CD4-positive, alpha-beta T cell treated with Interleukin-4 for 1 hour (primary cell): ENCODE measurements around the gene CLMP.

ENCODE experiments used
- DNase-seq, 2 donors: peaks; one replicate each; pipeline ENCODE4 v3.0.0-alpha.2; 2020 to 2022

Gene CLMP

GRCh38 chr11:123076484-123076883 is 118.6 kb downstream of the CLMP start:
- DNase-seq = no peak

DNA sequence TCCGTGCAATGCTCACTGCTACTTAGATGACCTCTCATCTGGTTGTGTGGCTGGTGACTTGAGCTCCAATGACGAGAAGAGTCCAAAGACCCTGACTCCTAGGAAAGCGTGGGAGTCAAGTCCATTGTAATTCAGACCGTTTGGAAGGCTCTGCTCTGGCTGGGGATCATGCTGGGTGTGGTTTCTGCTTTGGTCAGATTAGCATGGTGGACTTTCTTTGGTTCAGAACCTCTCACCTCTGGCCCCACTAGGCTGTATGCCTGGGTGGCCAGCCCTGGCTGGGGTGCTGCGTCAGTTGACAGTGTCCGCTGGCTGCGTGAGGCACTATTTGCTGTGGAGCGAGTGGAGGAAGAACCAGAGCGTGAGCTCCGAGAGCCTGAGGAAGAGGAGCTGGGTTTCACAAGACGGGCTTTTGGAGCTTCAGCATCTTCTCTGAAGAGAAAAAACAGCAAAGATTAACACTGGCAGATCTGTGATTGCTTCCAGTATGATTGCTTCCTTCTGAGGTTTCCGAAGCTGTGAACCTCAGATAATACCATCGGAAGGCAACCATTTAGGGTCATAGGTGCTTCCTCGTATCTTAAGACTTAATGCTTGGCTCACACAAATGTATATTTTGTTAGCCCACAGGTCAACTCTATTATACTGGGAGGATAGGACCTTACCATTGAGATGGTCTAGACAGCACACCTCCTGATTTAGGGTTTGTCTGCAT is 121.5 kb downstream of the CLMP start:
- no peak for DNase-seq

- DNase-seq = peak in 1 of 2 donors; percentile 32
Observed at GRCh38 chr11:123072762-123073161, 122.3 kb downstream of the CLMP start.

DNA sequence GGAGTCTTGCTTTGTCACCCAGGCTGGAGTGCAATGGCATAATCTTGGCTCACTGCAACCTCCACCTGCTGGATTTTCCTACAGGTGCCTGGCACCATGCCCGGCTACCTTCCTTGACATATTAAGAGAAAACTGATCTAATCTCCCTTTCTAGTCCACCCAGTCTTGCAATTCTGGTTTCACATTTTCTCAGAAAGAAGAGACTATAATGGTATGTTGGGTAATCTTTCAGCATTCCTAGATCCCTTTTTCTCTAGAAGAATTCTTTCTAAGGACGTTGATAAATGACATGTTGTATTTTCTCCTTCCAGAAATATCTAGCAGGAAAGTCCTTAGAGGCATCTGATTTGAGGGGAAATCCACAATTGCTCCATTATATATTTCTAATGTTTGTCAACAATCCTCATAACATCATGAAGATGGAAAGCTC is 122.7 kb downstream of the CLMP start:
- DNase-seq = no peak

DNA sequence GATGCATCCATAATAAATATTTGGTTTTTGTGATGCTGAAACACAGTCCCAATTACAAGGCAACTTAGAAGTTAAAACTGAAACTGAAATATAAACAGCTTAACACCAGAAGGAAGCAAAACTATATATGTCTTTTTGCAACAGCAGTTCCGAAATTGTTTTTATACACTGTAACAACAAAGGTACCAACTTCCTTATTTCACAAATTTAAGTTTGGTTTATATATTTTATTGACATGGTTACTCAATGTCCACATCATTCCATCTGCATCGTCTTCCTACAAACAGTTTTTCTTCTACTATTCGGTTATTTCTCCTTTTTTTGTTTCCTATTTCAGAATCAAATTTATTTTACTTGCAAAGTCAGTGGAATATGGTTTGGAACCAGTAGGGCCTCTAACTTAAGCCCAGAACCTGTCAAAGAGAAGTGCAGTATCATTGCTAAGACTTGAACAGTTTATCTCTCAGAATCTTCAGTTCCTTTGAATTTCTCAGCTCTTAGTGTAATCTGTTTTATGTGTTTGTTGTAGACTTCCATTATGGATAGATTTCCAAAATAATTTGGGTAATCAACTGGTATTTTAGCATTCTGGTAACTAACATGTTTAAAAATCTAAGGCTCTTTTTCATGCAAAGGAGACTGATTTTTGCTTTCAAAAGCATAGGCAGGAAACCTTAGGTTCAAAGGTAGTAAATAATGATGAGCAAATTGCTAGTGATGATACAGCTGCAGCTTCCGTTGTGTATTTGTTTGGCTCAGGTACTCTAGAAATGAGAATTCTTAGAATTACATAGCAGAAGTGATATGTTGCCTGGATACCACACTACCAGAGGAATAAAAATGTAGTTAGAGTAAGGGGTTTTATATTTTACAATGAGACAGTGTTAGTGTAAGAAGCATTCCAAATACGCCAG is 124.9 kb downstream of the CLMP start:
- peak; percentile 51 to 89 for DNase-seq

DNA sequence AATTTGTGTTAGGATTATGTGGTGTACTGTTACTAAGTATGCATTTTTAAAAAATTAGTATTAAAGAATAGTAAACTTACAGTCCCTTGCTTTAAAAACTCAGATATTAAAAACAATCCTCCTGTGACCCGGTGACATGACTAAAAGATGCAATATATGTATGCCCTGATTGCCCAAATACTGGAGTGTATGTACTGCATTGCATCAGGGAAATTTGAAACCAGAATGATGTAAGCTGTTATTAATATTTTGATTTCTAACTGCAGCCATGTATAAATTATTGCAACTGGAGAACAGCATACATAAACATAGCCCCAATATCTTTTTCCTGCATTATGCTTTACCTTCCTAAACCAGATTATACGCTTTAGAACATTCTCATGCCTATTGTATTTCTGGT is 129.4 kb downstream of the CLMP start:
- DNase-seq = no peak

- peak in 1 of 2 donors; percentile 74 for DNase-seq
Observed at GRCh38 chr11:123063826-123064657, 131.0 kb downstream of the CLMP start.

DNA sequence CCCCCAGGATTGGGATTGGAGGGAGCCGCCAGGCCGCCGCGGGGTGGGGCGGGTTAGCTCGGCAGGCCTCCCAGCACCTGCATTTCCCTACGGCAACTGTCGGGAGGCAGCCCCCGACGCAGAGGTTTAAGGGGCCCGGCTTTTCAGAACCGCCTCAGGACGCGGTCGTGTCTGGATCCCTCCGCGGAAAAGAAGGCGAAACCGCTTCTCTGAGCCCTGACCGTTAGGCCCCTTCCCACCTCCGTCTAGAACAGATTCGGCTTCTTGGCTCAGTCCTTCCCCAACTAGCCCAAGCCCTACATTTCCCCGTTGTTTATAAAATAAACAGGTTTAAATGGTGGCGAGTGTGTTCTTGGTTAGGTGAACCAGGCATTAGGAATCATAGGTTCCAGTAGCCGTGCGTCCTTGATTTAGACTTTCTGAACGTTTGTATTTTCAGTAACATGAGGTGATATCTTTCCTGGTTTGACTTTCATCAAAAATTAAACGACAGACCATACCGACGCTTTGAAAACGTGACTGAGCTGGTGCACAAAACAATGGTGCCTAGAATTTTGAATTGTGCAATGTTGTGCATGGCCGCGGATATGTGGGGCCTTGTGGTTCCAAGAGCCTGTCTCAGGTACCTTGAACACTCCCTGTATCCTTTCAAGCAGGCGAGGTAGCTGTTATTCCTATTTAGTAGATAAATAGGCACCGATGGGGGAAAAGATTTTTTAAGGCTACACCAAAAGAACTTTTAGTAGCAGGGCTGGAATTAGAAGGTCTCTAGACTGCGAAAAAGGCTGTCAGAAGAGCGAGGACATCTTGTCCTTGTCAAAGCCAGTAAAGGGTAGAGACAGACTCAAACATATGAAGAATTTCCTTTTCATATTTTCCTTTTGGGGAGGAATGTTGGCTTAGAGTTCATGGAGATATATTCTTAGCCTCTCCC is 131.9 kb downstream of the CLMP start:
- peak; percentile 53 to 67 for DNase-seq

DNA sequence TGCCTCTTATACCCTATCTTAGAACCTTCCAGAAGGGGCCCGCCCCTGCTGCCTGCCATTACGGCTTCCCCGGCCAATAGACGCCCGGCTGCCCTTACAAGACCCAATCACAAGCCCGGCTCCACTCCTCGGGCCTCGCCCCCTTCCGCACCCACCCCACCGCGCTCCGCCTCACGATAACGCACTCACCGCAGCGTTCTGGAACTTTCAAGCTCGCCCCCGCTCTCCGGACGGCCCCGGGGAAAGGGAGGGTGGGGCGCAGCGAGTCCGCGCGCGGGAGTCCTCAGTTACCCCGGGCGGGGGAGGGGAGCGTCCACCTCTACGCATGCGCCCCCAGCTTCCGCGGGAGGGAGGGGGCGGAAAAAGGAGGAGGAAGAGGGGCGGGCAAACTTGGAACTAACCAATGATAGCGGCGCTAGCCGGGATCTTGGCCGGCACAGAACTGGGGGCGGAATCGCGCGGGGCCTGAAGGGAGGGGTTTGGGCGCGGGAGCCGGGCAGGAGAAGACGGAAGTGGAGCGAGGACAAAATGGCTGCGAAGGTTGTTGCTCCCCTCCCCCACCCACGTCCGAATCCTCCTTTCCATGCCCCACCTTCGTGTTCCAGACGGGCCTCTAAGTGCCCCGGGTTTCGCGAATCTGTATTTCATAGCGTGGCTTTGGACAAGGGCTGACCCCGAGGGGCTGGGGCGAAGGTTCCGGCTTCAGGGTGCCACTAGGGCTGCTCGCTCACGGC is 132.7 kb downstream of the CLMP start:
- DNase-seq = peak; percentile 100

DNA sequence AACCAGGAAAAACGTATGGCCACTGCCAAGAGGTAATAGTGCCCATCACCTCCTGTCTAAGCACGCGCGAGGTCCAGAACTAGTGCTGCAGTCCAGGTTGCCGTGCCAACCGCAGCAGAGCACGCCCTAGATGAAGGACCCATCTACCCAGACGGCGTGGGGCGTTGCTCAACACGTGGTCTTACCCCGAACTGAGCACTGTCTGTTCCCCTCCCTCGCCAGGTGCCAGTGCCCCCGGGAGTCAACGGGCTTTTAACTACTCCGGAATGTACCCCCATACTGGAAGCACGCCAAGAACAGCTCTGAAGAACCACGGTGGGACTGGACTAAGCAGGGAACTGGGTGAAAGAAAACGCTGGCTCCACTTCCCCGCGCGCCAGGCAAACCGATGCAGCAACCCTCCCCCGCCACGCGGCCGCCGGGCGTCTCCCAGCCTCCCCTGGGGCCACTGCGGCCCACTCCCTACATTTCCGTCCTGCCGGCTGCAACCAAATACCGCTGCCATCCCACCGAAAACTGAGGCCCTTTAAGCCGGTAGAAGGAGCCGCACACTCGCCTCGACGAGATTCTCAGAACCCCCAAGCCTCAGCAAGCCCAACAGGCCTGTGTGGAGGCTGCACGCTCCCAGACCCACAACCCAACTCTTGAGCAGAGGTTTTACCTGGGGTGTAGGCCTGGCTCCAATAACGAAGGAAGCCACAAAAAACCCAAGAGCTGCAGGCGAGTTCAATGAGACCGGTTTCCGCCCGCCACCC is 133.5 kb downstream of the CLMP start, which contains the start of gene HSPA8:
Gene HSPA8 (minus strand): TSS at position 734 of the 755 bp plus-strand sequence. CDS start 812 bp downstream, outside the sequence.
- DNase-seq = peak; percentile 75 to 81

DNA sequence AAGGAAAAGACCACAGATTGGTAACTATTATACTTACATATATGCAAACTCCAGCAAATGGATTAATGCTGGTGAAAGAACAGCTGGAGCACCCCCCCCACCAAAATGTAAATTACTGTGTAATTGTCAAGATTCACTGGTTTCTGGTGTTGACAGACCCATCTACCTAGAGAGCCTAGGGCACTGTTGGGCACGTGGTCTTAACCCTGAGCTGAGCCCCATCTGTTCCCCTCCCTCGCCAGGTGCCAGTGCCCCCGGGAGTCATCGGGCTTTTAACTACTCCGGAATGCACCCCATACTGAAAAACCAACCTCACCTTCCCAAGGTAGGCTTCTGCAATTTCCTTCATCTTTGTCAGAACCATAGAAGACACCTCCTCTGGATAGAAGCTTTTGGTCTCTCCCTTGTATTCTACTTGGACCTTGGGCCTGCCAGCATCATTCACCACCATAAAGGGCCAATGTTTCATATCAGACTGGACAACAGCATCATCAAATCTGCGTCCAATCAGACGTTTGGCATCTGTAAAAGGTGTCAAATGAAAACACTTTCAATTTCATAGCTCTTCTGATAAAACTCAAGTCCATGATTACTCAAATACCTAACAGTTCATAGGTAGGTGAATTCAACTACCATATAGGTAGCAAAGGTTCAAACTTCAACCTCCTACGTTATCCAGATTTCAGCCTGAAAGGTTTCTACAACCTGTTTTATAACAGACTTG is 134.6 kb downstream of the CLMP start:
- peak; percentile 19 to 53 for DNase-seq

GRCh38 chr11:123059041-123059920 is 135.8 kb downstream of the CLMP start:
- peak in 1 of 2 donors; percentile 55 for DNase-seq

GRCh38 chr11:123057661-123058305 is 137.3 kb downstream of the CLMP start:
- peak in 1 of 2 donors; percentile 56 for DNase-seq

DNA sequence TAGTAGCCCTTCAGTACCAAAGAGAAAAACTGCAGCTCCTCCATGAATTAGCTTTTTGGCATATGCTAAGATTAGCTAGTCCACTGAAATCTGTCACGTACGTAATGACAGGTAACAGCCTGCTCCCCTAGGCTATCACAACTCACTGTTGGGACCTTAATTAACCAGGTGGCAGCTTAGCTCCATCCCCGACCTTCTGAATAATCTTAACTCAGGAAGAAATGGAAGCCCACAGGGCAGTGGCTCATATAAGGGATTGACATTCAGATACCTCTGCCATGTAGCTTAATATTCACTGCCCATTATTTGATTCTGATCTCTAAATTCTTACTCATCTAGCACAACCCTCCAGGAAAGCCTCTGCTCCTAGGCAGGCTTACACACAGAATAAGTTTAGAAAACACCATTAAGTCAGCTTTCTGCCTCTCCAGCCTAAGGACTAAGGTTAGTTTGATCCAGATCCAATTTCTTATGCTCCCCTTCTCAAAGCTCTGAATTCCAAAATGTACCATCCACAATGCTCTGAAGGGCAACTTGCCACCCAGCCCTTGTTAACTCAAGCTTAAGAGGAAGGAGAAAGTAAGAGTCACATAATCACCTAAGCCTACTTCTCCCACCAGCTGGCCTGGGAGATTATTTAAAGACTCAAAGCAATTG is 138.1 kb downstream of the CLMP start:
- peak; percentile 34 to 64 for DNase-seq

- peak; percentile 29 to 68 for DNase-seq
Observed at GRCh38 chr11:123055191-123055901, 139.7 kb downstream of the CLMP start.

DNA sequence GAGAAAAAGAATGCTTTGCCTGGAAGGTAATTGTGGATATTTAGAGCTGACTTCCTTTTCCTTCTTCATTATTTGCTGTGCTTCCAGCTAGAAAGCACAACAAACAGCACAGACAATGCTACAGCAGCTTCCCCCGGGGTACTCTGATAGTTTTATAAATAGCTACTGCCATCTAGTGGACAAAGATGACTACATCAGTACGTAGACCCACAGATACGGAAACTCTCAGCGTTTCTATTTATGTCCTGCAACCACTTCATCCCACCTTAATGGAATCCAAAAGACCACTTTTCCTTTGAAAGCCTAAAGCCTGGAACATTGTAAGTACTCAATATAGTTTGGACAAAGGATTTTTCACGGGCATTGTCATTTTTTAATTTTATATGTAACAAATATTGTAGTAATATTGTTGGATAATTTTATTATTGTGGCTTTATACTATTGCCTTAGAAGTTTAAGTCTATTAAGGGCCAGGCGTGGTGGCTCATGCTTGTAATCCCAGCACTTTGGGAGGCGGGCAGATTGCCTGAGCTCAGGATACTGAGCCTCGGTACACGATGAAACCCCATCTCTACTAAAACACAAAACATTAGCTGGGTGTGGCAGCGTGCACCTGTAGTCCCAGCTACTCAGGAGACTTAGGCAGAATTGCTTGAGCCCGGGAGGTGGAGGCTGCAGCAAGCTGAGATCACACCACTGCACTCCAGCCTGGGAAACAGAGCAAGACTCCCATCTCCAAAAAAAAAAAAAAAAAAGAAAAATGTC is 140.6 kb downstream of the CLMP start:
- peak; percentile 57 to 87 for DNase-seq
